Measurements from ENCODE around the gene PIGR. TPM values are rescaled to one million over a fixed set of nuclear protein-coding genes. Genes with fewer than 3 reads are reported as not detected.

The PIGR gene, protein sequence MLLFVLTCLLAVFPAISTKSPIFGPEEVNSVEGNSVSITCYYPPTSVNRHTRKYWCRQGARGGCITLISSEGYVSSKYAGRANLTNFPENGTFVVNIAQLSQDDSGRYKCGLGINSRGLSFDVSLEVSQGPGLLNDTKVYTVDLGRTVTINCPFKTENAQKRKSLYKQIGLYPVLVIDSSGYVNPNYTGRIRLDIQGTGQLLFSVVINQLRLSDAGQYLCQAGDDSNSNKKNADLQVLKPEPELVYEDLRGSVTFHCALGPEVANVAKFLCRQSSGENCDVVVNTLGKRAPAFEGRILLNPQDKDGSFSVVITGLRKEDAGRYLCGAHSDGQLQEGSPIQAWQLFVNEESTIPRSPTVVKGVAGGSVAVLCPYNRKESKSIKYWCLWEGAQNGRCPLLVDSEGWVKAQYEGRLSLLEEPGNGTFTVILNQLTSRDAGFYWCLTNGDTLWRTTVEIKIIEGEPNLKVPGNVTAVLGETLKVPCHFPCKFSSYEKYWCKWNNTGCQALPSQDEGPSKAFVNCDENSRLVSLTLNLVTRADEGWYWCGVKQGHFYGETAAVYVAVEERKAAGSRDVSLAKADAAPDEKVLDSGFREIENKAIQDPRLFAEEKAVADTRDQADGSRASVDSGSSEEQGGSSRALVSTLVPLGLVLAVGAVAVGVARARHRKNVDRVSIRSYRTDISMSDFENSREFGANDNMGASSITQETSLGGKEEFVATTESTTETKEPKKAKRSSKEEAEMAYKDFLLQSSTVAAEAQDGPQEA
- total RNA-seq (2011; cell fraction: chromatin; rRNA removed; ENCODE audit: low replicate concordance): not detected in 2 replicates
- not detected in 2 replicates for total RNA-seq (2011; cell fraction: nucleolus; rRNA removed)
- not detected in 2 replicates for total RNA-seq (2011; cell fraction: nucleoplasm; rRNA removed)
- total RNA-seq (2014; rRNA removed) (0.05 TPM in 1 of 2 replicates, not detected in the other), total RNA-seq (2014; rRNA removed; fragmentation: Illumina TruSeq; extraction: Trizol) (not detected in 2 replicates), total RNA-seq (2015; rRNA removed; fragmentation: Illumina TruSeq; extraction: Trizol) (0.04 TPM in 1 of 2 replicates, not detected in the other), total RNA-seq (2021) (1.5 and 2.7 TPM in 2 replicates), polyA plus RNA-seq (2011; rRNA removed) (not detected in 2 replicates), polyA plus RNA-seq (2014; fragmentation: Illumina TruSeq; extraction: Trizol) (0.03 TPM in 1 of 2 replicates, not detected in the other), polyA plus RNA-seq (2014; fragmentation: Nextera tagmentation; extraction: Ambion mirVana) (under 1 TPM; 0.01 to 0.03 TPM), polyA plus RNA-seq (2014; rRNA removed) (not detected in 2 replicates), polyA minus RNA-seq (2011; rRNA and poly(A)+ RNA removed) (not detected in 2 replicates), Bru-seq, nascent RNA (percentile 6 among the genes with signal in this experiment), BruChase-seq, experiment 1, labeled RNA remaining after a 2-hour chase (percentile 5 among the genes with signal in this experiment), BruChase-seq, experiment 2, labeled RNA remaining after a 6-hour chase (percentile 6 among the genes with signal in this experiment)
- 0.01 TPM in 1 of 2 replicates, not detected in the other for polyA plus RNA-seq (2011; cell fraction: cytosol; rRNA removed)
- not detected in 2 replicates for polyA plus RNA-seq (2011; cell fraction: nucleus; rRNA removed)
- polyA plus RNA-seq (2012): 0.05 and 0.10 TPM in 2 replicates
- polyA minus RNA-seq (2011; cell fraction: cytosol; rRNA and poly(A)+ RNA removed): not detected in 2 replicates
- not detected in 2 replicates for polyA minus RNA-seq (2011; cell fraction: nucleus; rRNA and poly(A)+ RNA removed)
- long read RNA-seq, experiment 1: 0 reads
- long read RNA-seq, experiment 2: 0 reads
- long read RNA-seq, experiment 3: 0 reads

DNA sequence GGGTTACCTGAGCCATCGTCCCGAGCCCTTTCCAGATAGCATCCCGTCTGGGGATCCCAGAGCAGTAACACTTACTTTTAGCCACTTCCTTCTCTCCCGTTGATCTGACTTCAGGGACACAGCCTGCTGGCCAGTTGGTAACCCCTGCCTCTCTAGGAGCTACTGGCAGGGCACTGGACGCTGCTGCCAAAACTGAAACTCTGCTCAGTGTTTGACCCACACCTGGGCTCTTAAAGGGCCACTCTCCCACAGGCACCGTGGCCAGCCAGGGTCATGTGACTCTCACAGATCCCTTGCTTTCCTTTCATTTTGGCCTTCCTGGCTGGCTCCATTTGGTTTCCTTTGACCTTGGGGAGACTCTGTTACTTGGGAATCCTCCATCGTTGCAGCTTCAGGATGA, at the start of gene PIGR:
Gene PIGR (minus strand): TSS at position 206 of the 400 bp plus-strand sequence. CDS start 5,935 bp downstream, outside the sequence.
- BruUV-seq (replicated peaks): no TSS peak
- H3K9me1 ChIP-seq (ENCODE audit: control insufficient read depth, insufficient read depth, low read length): no peaks in the 10 kb centered on the region
- TF ChIP-seq, protein P1, sequence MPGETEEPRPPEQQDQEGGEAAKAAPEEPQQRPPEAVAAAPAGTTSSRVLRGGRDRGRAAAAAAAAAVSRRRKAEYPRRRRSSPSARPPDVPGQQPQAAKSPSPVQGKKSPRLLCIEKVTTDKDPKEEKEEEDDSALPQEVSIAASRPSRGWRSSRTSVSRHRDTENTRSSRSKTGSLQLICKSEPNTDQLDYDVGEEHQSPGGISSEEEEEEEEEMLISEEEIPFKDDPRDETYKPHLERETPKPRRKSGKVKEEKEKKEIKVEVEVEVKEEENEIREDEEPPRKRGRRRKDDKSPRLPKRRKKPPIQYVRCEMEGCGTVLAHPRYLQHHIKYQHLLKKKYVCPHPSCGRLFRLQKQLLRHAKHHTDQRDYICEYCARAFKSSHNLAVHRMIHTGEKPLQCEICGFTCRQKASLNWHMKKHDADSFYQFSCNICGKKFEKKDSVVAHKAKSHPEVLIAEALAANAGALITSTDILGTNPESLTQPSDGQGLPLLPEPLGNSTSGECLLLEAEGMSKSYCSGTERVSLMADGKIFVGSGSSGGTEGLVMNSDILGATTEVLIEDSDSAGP (CRISPR knock-in tag; IDR thresholded peaks at IDR 0.05): peak; percentile 82
- TF ChIP-seq, protein P2, sequence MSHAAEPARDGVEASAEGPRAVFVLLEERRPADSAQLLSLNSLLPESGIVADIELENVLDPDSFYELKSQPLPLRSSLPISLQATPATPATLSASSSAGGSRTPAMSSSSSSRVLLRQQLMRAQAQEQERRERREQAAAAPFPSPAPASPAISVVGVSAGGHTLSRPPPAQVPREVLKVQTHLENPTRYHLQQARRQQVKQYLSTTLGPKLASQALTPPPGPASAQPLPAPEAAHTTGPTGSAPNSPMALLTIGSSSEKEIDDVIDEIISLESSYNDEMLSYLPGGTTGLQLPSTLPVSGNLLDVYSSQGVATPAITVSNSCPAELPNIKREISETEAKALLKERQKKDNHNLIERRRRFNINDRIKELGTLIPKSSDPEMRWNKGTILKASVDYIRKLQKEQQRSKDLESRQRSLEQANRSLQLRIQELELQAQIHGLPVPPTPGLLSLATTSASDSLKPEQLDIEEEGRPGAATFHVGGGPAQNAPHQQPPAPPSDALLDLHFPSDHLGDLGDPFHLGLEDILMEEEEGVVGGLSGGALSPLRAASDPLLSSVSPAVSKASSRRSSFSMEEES (CRISPR knock-in tag; IDR thresholded peaks at IDR 0.05): peak; percentile 86
- TF ChIP-seq, protein P3, sequence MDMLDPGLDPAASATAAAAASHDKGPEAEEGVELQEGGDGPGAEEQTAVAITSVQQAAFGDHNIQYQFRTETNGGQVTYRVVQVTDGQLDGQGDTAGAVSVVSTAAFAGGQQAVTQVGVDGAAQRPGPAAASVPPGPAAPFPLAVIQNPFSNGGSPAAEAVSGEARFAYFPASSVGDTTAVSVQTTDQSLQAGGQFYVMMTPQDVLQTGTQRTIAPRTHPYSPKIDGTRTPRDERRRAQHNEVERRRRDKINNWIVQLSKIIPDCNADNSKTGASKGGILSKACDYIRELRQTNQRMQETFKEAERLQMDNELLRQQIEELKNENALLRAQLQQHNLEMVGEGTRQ (CRISPR knock-in tag; IDR thresholded peaks at IDR 0.05): peak; percentile 38
- TF ChIP-seq PRPF4 (IDR thresholded peaks at IDR 0.05; ENCODE audit: insufficient read depth, low read depth, low read length, poor library complexity, severe bottlenecking): no peak
- TF ChIP-seq, protein P4, sequence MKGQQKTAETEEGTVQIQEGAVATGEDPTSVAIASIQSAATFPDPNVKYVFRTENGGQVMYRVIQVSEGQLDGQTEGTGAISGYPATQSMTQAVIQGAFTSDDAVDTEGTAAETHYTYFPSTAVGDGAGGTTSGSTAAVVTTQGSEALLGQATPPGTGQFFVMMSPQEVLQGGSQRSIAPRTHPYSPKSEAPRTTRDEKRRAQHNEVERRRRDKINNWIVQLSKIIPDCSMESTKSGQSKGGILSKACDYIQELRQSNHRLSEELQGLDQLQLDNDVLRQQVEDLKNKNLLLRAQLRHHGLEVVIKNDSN (CRISPR knock-in tag; IDR thresholded peaks at IDR 0.05): peak; percentile 61
- no peak for TF ChIP-seq GTF2F1 (IDR thresholded peaks at IDR 0.05; ENCODE audit: low read depth, low read length)
- 0 out of 2 replicates have a peak, but pooled peaks have one; percentile 37 for TF ChIP-seq TOE1 (IDR thresholded peaks at IDR 0.05; ENCODE audit: borderline replicate concordance)
- TF ChIP-seq TOE1 (CRISPR knock-in tag; IDR thresholded peaks at IDR 0.05; ENCODE audit: borderline replicate concordance, low read depth): no peak
- peak; percentile 71 for TF ChIP-seq RAD51 (IDR thresholded peaks at IDR 0.05; ENCODE audit: borderline replicate concordance, low read depth)
- ChIA-PET POLR2A (interaction anchor here (0.5 to 2.2 kb wide), 6 partner anchors 9 to 860 kb away, joined by 3 to 12 read pairs (median 3); no protein-coding TSS in a partner anchor), CTCF (ENCODE audit: low intra/inter-chr PET ratio) (no interaction called here)
- H3K4me3 ChIP-seq: no peak within 1 kb of the TSS
- intact Hi-C loops (cut with micrococcal nuclease): no loop called here
- H3K27ac ChIP-seq (ENCODE audit: extremely low read depth, low read depth, low read length): no peak within 1 kb of the TSS
- H3K4me1 ChIP-seq (replicated peaks in 1 of 2; ENCODE audit: control insufficient read depth in 2 of 2, insufficient read depth in 2 of 2, low read length in 2 of 2): peaks cover 20 to 27% of the 10 kb centered on the region in 2 experiments
- H3K9ac ChIP-seq (ENCODE audit: insufficient read depth in 1 of 2, low read depth in 2 of 2, low read length in 2 of 2): peak within 1 kb of the TSS in 1 of 2 experiments; percentile 74; a peak in 2 of 4 replicates
- no peaks in the 10 kb centered on the region for H4K20me1 ChIP-seq (replicated peaks; ENCODE audit: control insufficient read depth, insufficient read depth, low read length)
- H2AFZ ChIP-seq (ENCODE audit: low read depth, low read length): peak within 1 kb of the TSS; percentile 38; the same call in 1 of the 2 replicates
- no peak for DNase-seq (ENCODE audit: extremely low read depth in 1 of 4, low spot score in 3 of 4)
- in situ Hi-C loops (cut with MboI): no loop called here
- no peak for FAIRE-seq
- 20% methylated on average over 7 of the region's 7 CpGs for WGBS (ENCODE audit: insufficient coverage, low coverage, missing lambda C conversion rate)
- H3K9me3 ChIP-seq (replicated peaks; ENCODE audit: control insufficient read depth, insufficient read depth, low read depth, low read length): no peaks in the 10 kb centered on the region
- no peak within 1 kb of the TSS; the same call in 1 of the 2 replicates for H3K4me2 ChIP-seq (ENCODE audit: insufficient read depth, low read length)
- no peaks in the 10 kb centered on the region for H3K36me3 ChIP-seq (ENCODE audit: control insufficient read depth, insufficient read depth, low read length)
- peaks cover 3 to 4% of the 10 kb centered on the region in 2 experiments; a peak in 2 of 5 replicates for H3K27me3 ChIP-seq (ENCODE audit: control insufficient read depth in 2 of 2, insufficient read depth in 2 of 2, low read length in 2 of 2)
- no peak for ATAC-seq
- H3K79me2 ChIP-seq (ENCODE audit: control insufficient read depth, insufficient read depth, low read length): no peaks in the 10 kb centered on the region
